Heart right ventricle (tissue), 16 donors: Measurements from ENCODE around the gene HOXB6. TPM values are rescaled to one million over a fixed set of nuclear protein-coding genes. Genes with fewer than 3 reads are reported as not detected.

Source experiments
- ATAC-seq, 8 donors: fragments of 200-7000 bp; cut with Tn5 transposase; one replicate each; pipeline ENCODE4 v1.9.1; 2020; ENCODE audit warnings: mild to moderate bottlenecking in 8 of 8, moderate library complexity in 8 of 8, moderate number of reproducible peaks in 1 of 8
- DNase-seq, 2 donors: peaks; one replicate each; pipeline ENCODE4 v3.0.0-alpha.2; 2020
- H3K27ac ChIP-seq, 10 donors: fragments of 200-600 bp; sonication (generic) in 2 of 10; one replicate each; pipeline versions ENCODE4 v1.5.0 to v1.8.0; 2020 to 2022; ENCODE audit warnings: mild to moderate bottlenecking in 3 of 10
- H3K27me3 ChIP-seq, 7 donors: fragments of 200-600 bp; one replicate each; pipeline ENCODE4 v1.8.0; 2021 to 2022; ENCODE audit warnings: mild to moderate bottlenecking in 2 of 7
- H3K36me3 ChIP-seq, 9 donors: fragments of 200-600 bp; sonication (generic) in 1 of 9; one replicate each; pipeline versions ENCODE4 v1.5.0 to v1.8.0; 2020 to 2022; ENCODE audit warnings: mild to moderate bottlenecking in 2 of 9
- H3K4me1 ChIP-seq, 9 donors: fragments of 200-600 bp; sonication (generic) in 1 of 9; one replicate each; pipeline versions ENCODE4 v1.5.0 to v1.8.0; 2020 to 2022; ENCODE audit warnings: mild to moderate bottlenecking in 4 of 9
- H3K4me3 ChIP-seq, 10 donors: fragments of 200-600 bp; sonication (generic) in 2 of 10; one replicate each; pipeline versions ENCODE4 v1.5.0 to v1.8.0; 2020 to 2022; ENCODE audit warnings: mild to moderate bottlenecking in 7 of 10, moderate library complexity in 2 of 10
- H3K9me3 ChIP-seq, 11 donors: fragments of 200-600 bp in 10 of 11; sonication (generic) in 2 of 11; one replicate each; pipeline versions ENCODE4 v1.5.0 to v1.8.0; 2013 to 2022; ENCODE audit warnings: mild to moderate bottlenecking in 2 of 11, control low read depth in 1 of 11, moderate library complexity in 1 of 11
- WGBS, 2 donors: extraction: QIAGEN DNeasy Blood & Tissue Kit; methylation state at CpG; one replicate each; pipeline ENCODE4 v1.1.7; 2013; ENCODE audit warnings: inconsistent platforms in 1 of 2; 5-methylcytosine and 5-hydroxymethylcytosine counted together
- intact Hi-C, 10 donors: fragments of 100-400 bp; cut with DNase I; formaldehyde crosslinking; loops; one replicate each; pipeline versions ENCODE4 v1.11.1 to v1.14.2; 2022
- polyA plus RNA-seq, 2 donors: library from polyadenylated mRNA; stranded (reverse); fragments of 200-250 nt; gene quantifications; one replicate each; pipeline ENCODE4 v1.2.3, GENCODE V29; 2013
- total RNA-seq, 10 donors: library from RNA; stranded (reverse); fragmentation: NEBNext Ultra II Directional in 3 of 10; extraction: Animal tissue kit (Norgen Biotek cat#: 25700) in 3 of 10; gene quantifications; one replicate each; pipeline versions ENCODE4 v1.2.1 to v1.2.4, GENCODE V29; 2021 to 2023
- TF ChIP-seq, protein P1 (sequence below), 9 donors: fragments of 200-600 bp; sonication (generic) in 2 of 9; IDR thresholded peaks; one replicate each; pipeline versions ENCODE4 v1.5.0 to v1.8.0; 2021 to 2022; ENCODE audit warnings: antibody characterized with exemption in 9 of 9, mild to moderate bottlenecking in 5 of 9, moderate library complexity in 1 of 9
- donor health status: Arrhythmogenic right ventricular cardiomyopathy.
- donor health status: ischemic (EF 13 %, LVEDD 7.1; RV severe dilation, severe dysfunction).
- donor health status: healthy with polysubstance abuse.
- donor health status: DM: no; HTN: yes; CAD: no.
- donor health status: DM: no; HTN: no; CAD: no.
- donor health status: ischemic (EF 25% LVEDD 6.9; RV normal size, moderate dysfunction).
- donor health status: ischemic (EF 25% LVEDD 5.7; RV mildly dilated, moderate dysfunction).
- donor health status: healthy.
- donor health status: DM: yes; HTN: yes; CAD: no.
- donor health status: Ischemic cardiomyopathy.
- donor health status: ischemic (EF 35%, LVEDD 5.7; RV mildly dilated, moderate dysfunction).
- donor health status: nonischemic (EF 11% LVEDD 7.7; RV severe dilation, severe dysfunction).
- donor health status: DM: yes; HTN: yes; CAD: no.
- donor health status: PGD.
- donor health status: ischemic (EF 29% LVEDD 5.4; RV normal size, mild dysfunction).
- donor health status: nonischemic (EF 23%, LVEDD 6.1; RV moderate dilation, normal function).

The HOXB6 gene
- total and polyA plus RNA-seq, 12 donors = 0.14 to 1.2 (median 0.41) TPM; not detected in 2

GRCh38 chr17:48589060-48589830 is 15.5 kb downstream of the HOXB6 start:
- peaks cover 34 to 100% (median 100%) of the 10 kb centered on the region in 7 donors for H3K27me3 ChIP-seq
- DNase-seq (no peak), ATAC-seq (no peak)
- 17 to 37% methylated on average over 10 of the region's 10 CpGs for WGBS, 2 donors
- H3K9me3 ChIP-seq = no peaks in the 10 kb centered on the region
- no peak overlapping the region for H3K4me3 ChIP-seq
- no peak overlapping the region for H3K27ac ChIP-seq
- TF ChIP-seq, protein P1, sequence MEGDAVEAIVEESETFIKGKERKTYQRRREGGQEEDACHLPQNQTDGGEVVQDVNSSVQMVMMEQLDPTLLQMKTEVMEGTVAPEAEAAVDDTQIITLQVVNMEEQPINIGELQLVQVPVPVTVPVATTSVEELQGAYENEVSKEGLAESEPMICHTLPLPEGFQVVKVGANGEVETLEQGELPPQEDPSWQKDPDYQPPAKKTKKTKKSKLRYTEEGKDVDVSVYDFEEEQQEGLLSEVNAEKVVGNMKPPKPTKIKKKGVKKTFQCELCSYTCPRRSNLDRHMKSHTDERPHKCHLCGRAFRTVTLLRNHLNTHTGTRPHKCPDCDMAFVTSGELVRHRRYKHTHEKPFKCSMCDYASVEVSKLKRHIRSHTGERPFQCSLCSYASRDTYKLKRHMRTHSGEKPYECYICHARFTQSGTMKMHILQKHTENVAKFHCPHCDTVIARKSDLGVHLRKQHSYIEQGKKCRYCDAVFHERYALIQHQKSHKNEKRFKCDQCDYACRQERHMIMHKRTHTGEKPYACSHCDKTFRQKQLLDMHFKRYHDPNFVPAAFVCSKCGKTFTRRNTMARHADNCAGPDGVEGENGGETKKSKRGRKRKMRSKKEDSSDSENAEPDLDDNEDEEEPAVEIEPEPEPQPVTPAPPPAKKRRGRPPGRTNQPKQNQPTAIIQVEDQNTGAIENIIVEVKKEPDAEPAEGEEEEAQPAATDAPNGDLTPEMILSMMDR (IDR thresholded peaks at IDR 0.05) = no peak
- H3K36me3 ChIP-seq = no peaks in the 10 kb centered on the region
- intact Hi-C loops = no loop called here
- peaks cover 0 to 51% (median 24%) of the 10 kb centered on the region in 9 donors for H3K4me1 ChIP-seq

- TF ChIP-seq, protein P1 (IDR thresholded peaks at IDR 0.05) = no peak
- no peaks in the 10 kb centered on the region for H3K9me3 ChIP-seq
- intact Hi-C loops = no loop called here
- H3K4me3 ChIP-seq = no peak overlapping the region
- no peak for DNase-seq
- 30 to 38% methylated on average over 2 of the region's 2 CpGs for WGBS, 2 donors
- H3K36me3 ChIP-seq = no peaks in the 10 kb centered on the region
- peaks cover 34 to 100% (median 100%) of the 10 kb centered on the region in 7 donors for H3K27me3 ChIP-seq
- H3K4me1 ChIP-seq = peaks cover 0 to 44% (median 24%) of the 10 kb centered on the region in 9 donors
- ATAC-seq = no peak
- no peak overlapping the region for H3K27ac ChIP-seq
Observed at GRCh38 chr17:48588528-48588927, 16.3 kb downstream of the HOXB6 start.

DNA sequence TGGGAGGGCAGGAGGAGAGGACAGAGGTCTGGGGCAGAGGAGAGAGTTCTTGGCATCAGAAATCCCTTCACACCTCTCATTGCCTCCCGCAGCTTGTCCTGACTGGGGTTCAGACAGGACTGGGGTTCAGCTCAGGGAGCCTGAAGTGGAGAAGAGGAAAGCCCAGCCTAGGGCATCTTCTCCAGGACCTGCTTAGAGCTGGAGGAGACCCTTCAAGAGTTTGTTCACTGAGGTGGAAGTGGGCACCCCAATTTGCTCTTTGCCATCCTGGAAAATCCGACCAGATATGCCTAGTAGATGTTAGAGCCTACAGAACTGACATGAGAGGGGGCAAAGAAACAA is 16.7 kb downstream of the HOXB6 start:
- DNase-seq (no peak), ATAC-seq (no peak)
- H3K4me1 ChIP-seq = peaks cover 0 to 39% (median 19%) of the 10 kb centered on the region in 9 donors
- intact Hi-C loops = no loop called here
- H3K27ac ChIP-seq = no peak overlapping the region
- no peak overlapping the region for H3K4me3 ChIP-seq
- H3K9me3 ChIP-seq = no peaks in the 10 kb centered on the region
- TF ChIP-seq, protein P1 (IDR thresholded peaks at IDR 0.05) = no peak
- WGBS, 2 donors = 40 to 52% methylated on average over 2 of the region's 2 CpGs
- peaks cover 32 to 100% (median 100%) of the 10 kb centered on the region in 7 donors for H3K27me3 ChIP-seq
- H3K36me3 ChIP-seq = no peaks in the 10 kb centered on the region

- Histone ChIP-seq H3K9me3 (no peaks in the 10 kb centered on the region), H3K4me1 (peaks cover 0 to 36% (median 17%) of the 10 kb centered on the region in 9 donors), H3K27ac (no peak overlapping the region), H3K4me3 (no peak overlapping the region), H3K27me3 (peaks cover 26 to 100% (median 100%) of the 10 kb centered on the region in 7 donors), H3K36me3 (no peaks in the 10 kb centered on the region)
- WGBS, 2 donors = 27 to 36% methylated on average over 5 of the region's 5 CpGs
- ATAC-seq = no peak
- intact Hi-C loops = no loop called here
- DNase-seq = no peak
- TF ChIP-seq, protein P1 (IDR thresholded peaks at IDR 0.05) = no peak
Observed at GRCh38 chr17:48587276-48588073, 17.3 kb downstream of the HOXB6 start.
